GM19324 (cell line): ENCODE measurements around the gene ARID1B.
A peak's percentile ranks its signal among the peaks of the same experiment; 100 is the strongest.

ENCODE experiments used
- ATAC-seq: cut with Tn5 transposase; IDR thresholded peaks from one replicate; pipeline ENCODE4 v1.9.1; 2021; ENCODE audit warnings: mild to moderate bottlenecking, moderate library complexity; ENCODE audit not compliant: unreplicated experiment, low FRiP score

ARID1B gene

DNA sequence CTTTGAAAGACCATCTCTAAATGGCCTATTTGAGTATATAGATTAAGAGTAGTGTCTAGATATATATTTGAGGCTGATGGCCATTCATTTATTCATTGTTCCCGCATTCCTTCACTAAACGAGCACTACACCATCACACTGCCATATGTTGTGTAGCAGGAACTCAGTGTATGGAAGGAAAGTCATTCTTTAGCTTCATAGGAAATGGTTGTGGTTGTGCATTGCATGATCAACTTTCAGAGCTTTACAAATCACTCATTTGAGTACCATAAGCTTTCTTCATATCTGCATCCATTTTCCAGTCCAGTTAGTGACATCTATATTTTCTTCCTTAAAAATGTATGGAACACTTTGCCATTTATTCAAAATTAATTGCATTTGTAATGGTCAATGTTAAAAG is 97.9 kb downstream of the ARID1B start:
- ATAC-seq, result no peak

DNA sequence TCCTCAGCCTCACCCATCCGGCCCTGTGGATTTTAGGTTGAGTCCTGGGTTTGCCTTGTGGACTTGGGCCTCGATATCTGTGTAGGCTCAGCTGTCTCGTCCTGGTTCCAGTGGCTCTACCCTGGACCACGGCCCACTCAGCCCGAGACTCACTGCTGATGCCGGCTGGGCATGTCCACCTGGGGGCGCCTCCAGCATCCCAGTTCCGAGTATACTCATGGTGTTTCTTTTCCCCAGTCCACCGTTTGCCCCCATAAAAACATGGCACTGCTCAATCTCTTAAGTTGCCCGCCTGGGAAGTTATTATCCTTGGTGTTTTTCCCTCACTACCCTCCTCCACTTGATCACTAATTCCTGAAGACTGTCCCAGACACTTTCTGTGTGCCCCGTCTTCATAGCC is 99.1 kb downstream of the ARID1B start:
- ATAC-seq, result no peak

GRCh38 chr6:156877126-156877863 is 100.1 kb downstream of the ARID1B start:
- ATAC-seq, result no peak

- no peak for ATAC-seq
These were observed 101.5 kb downstream of the ARID1B start for GRCh38 chr6:156878681-156879080.

GRCh38 chr6:156879186-156879585 is 102.0 kb downstream of the ARID1B start:
- no peak for ATAC-seq

DNA sequence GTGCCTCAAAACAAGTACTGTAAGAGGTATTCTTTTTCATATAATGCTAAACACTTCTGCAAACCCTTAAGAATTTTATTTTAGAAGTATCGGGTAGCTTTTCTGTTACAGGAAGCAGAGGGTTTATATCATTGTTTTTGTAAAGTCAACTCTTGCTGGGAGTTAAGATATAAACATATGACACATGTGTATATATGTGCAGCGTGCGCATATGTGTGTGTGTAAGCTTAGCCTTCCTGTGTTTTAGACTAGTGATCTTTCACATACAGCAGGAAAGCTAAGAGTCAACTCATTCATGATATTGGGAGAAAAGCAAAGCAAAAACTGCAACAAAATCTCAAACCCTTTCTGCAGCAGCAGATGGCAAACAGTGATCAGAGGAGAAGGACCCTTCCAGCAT is 102.4 kb downstream of the ARID1B start:
- ATAC-seq, result no peak

DNA sequence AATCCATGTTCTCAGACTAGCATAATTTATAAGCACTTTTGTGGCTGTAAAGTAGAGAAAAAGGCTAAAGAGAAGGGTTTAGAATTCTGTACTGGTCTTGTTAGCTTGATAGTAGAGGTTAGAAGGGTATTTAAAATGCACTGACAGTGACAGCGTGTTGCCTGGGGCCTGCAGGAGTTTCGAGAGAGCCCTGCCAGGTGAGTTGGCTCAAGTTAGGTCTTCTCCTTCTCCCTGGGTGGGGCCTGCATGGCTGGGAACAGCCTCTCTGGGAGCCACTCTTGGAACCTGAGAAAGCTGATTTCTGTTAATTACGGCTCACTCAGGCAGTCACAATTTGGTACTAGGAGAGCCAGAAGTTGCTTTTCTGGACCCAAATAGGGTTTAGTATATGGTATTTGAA is 103.7 kb downstream of the ARID1B start:
- ATAC-seq, result no peak

- ATAC-seq, result no peak
These were observed 104.8 kb downstream of the ARID1B start for GRCh38 chr6:156881687-156882629.

DNA sequence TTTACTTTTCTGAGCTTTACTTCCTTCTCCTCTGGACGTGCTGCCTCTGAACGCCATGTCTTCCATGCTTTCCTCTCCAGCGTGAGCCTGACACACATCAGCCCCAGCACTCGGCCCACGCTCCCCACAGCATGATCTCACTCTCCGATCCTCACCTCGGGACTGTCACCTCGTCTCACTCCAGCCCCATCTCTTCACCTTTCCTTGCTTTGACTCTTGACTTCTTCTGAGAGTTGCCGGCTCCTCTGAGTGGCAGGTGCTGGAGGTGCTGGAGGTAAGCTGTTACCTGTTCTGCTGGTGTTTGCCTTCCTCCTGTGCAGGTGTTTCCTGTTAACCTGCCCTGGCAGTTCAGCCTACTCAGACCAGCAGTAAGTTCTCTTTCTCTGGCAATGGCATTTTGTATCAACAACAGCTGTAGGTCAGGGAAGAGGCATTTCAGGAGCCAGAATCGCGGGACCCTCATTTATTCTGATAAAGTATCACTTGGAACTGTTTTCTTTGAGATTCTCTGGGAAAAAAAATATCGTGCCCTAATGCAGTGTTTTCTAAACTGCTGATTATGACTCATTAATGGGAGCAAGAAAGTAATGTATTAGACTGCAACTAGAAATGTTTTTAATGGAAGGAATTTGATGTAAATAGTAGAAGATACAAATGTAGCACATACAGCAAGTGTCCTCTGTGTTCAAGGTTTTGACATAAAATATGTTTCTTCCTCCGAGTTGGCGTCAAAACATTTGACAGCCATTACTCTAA is 106.5 kb downstream of the ARID1B start:
- peak; percentile 42 for ATAC-seq

GRCh38 chr6:156884306-156884705 is 107.1 kb downstream of the ARID1B start:
- ATAC-seq, result no peak

GRCh38 chr6:156885562-156885961 is 108.4 kb downstream of the ARID1B start:
- no peak for ATAC-seq

DNA sequence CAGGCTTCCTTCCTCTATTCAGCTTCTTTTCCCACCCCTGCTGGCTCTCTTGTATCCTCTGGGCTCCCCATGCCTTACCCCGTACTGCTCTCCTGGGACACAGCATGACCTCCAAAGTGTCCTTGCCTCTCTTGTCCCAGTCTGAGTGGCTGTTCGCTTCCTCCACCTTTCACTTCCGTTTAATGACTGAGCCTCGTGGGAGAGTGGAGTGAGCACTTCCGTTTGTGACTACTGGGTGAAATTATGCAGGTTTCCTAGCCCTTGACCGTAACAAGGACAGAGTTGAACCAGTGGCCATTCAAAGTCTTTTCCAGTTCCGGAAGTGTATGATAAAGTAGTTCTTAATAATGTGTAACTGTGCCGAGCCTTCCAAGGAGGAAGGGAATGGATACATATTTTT is 109.2 kb downstream of the ARID1B start:
- ATAC-seq, result no peak

- ATAC-seq, result no peak
These were observed 110.6 kb downstream of the ARID1B start for GRCh38 chr6:156887623-156888269.

DNA sequence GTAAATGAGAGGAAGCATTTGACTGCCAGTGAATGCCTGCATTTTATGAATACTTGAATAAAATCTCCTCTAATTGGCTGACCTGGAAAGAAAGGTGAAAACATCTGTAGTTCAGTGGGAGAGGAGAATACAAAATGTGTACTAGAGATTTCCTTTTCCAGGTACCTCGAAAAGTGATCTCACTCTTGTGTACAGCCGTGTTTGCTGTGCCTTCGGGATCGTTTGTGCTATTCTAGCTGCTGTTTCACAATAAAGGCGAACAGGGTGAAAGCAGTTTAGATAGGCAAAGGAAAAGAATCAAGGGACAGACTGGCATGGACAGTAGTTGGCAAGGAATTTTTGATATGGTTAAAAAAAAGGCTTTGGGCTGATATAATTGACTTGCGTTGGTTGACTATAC is 112.3 kb downstream of the ARID1B start:
- no peak for ATAC-seq

GRCh38 chr6:156889986-156890385 is 112.8 kb downstream of the ARID1B start:
- no peak for ATAC-seq

GRCh38 chr6:156890627-156891314 is 113.6 kb downstream of the ARID1B start:
- no peak for ATAC-seq

DNA sequence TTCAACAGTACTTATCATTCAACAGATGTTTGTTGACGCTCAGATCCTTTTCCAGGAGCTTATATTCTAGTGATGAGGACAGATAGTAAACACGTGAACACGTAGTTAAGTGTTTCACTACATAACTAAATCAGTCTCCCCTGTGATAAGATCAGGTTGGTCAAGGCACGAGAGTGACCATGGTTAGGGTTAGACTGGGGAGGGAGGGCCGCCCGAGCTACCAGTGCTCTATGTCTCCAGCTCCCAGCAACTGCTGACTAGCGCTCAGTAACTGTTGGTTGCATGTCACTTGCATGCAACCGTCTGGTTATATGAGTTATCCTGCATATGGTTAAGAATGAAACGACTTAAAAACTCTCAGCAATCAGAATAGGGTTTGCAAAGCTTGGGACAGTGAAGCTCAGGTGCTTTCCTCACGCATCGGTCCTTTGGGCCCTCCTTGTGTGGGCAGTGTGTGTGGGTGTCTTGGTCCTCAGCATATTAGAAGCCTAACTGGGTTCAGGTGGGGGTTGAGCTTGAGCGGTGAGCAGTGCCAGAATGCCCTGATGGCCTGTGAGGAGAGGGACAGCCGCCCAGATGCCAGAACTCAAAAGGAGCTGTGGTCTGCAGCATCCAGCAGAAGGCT is 120.8 kb downstream of the ARID1B start:
- ATAC-seq, result no peak

- ATAC-seq, result no peak
These were observed 121.9 kb downstream of the ARID1B start for GRCh38 chr6:156899071-156899470.

DNA sequence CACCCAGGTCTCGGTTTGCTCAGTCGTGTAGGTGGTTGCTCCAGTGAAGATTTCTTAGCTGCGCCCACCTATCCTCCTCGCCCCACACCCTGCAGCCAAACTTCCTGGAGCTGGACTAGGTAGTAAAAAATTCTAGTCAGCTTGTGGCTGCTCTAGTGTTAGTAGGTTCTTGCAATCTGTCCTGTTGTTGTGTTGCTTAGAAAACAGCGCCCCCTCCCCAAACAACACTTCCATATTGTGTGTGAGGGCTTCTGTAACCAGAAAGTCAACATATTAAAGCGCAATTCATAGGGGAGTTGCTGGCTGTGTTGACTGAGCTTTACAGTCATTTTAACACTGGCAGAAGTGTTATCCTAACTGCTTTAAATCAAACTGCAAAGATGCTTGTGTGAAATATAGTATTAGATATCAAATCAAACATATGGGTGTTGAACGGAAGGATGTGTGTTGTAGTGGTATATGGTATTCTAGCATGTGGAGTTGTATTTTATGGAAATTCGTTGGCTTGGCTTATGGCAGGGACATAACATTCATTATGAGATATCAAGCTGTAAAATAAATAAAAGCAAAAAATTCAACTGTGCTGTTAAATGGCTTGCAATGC is 122.5 kb downstream of the ARID1B start:
- no peak for ATAC-seq
